H1 (cell line): Measurements from ENCODE around the gene CAMTA1.

Experiments used
- CHD2 ChIP-seq: IDR thresholded peaks from 2 replicates; pipeline ENCODE4 v1.6.1; 2012; ENCODE audit warnings: low read length, improper control_type of control experiment
- CREB1 ChIP-seq: IDR thresholded peaks from 2 replicates; pipeline ENCODE4 v1.6.1; 2012; ENCODE audit warnings: inconsistent platforms
- EP300 ChIP-seq, 2 experiments: IDR thresholded peaks; 1 replicate in 1 of 2; 2 replicates in 1 of 2; pipeline ENCODE4 v1.6.1; 2011 to 2012; ENCODE audit warnings: low read depth in 2 of 2, low read length in 2 of 2, mild to moderate bottlenecking in 2 of 2, borderline replicate concordance in 1 of 2, inconsistent platforms in 1 of 2, moderate library complexity in 1 of 2
- EZH2 ChIP-seq: fragments of 200-600 bp; sonication (generic); IDR thresholded peaks from 2 replicates; pipeline ENCODE4 v1.7.1; 2012; ENCODE audit warnings: low read depth, mild to moderate bottlenecking, moderate library complexity, low read length, inconsistent platforms; ENCODE audit not compliant: severe bottlenecking
- HDAC2 ChIP-seq, 2 experiments: fragments of 300-600 bp in 1 of 2; sonication (generic) in 1 of 2; IDR thresholded peaks; 2 replicates each; pipeline ENCODE4 v1.6.1; 2011 to 2012; ENCODE audit warnings: low read depth in 2 of 2, low read length in 2 of 2, mild to moderate bottlenecking in 2 of 2, moderate library complexity in 2 of 2, borderline replicate concordance in 1 of 2, inconsistent platforms in 1 of 2
- JUND ChIP-seq: IDR thresholded peaks from 2 replicates; pipeline ENCODE4 v1.6.1; 2011; ENCODE audit warnings: mild to moderate bottlenecking, improper control_type of control experiment, low read length
- POLR2AphosphoS5 ChIP-seq: IDR thresholded peaks from 2 replicates; pipeline ENCODE4 v1.6.1; 2011; ENCODE audit warnings: low read depth, low read length
- SIX5 ChIP-seq: IDR thresholded peaks from 2 replicates; pipeline ENCODE4 v1.6.1; 2011; ENCODE audit warnings: mild to moderate bottlenecking, low read depth, low read length
- SP2 ChIP-seq: IDR thresholded peaks from 2 replicates; pipeline ENCODE4 v1.6.1; 2012; ENCODE audit warnings: mild to moderate bottlenecking, low read length, inconsistent platforms
- USF2 ChIP-seq: IDR thresholded peaks from 2 replicates; pipeline ENCODE4 v1.6.1; 2011; ENCODE audit warnings: low read length, improper control_type of control experiment
- TF ChIP-seq, protein P1 (sequence below), 3 experiments: IDR thresholded peaks; 1 replicate in 2 of 3; 2 replicates in 1 of 3; pipeline versions ENCODE4 v1.5.1 to v1.6.1; 2011; ENCODE audit warnings: low read length in 3 of 3, mild to moderate bottlenecking in 3 of 3, inconsistent platforms in 2 of 3, low read depth in 1 of 3, moderate library complexity in 1 of 3; ENCODE audit not compliant: insufficient read depth in 1 of 3; ENCODE audit errors: control extremely low read depth in 1 of 3

GRCh38 chr1:7250176-7250575 lies 464.9 kb downstream of the CAMTA1 start:
- TF ChIP-seq USF2 (no peak), EP300 (IDR thresholded peaks at IDR 0.05; ENCODE audit: borderline replicate concordance in 1 of 2, low read depth in 2 of 2, low read length in 2 of 2) (no peak), CHD2 (no peak), SP2 (no peak), EZH2 (no peak), CREB1 (no peak), SIX5 (no peak), POLR2AphosphoS5 (no peak), JUND (no peak), HDAC2 (IDR thresholded peaks at IDR 0.05; ENCODE audit: borderline replicate concordance in 1 of 2, low read depth in 2 of 2, low read length in 2 of 2) (no peak)
- TF ChIP-seq, protein P1, sequence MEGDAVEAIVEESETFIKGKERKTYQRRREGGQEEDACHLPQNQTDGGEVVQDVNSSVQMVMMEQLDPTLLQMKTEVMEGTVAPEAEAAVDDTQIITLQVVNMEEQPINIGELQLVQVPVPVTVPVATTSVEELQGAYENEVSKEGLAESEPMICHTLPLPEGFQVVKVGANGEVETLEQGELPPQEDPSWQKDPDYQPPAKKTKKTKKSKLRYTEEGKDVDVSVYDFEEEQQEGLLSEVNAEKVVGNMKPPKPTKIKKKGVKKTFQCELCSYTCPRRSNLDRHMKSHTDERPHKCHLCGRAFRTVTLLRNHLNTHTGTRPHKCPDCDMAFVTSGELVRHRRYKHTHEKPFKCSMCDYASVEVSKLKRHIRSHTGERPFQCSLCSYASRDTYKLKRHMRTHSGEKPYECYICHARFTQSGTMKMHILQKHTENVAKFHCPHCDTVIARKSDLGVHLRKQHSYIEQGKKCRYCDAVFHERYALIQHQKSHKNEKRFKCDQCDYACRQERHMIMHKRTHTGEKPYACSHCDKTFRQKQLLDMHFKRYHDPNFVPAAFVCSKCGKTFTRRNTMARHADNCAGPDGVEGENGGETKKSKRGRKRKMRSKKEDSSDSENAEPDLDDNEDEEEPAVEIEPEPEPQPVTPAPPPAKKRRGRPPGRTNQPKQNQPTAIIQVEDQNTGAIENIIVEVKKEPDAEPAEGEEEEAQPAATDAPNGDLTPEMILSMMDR (IDR thresholded peaks at IDR 0.05; ENCODE audit: control extremely low read depth in 1 of 3, insufficient read depth in 1 of 3, low read depth in 1 of 3, low read length in 3 of 3), result no peak
